Activated CD4-positive, alpha-beta T cell treated with anti-CD3 and anti-CD28 coated beads, Interleukin-2, amount 50 U/mL, for 16 hours (primary cell): ENCODE results near the gene ISM2.

Source experiments
- DNase-seq: peaks from one replicate; pipeline ENCODE4 v3.0.0-alpha.2; 2020

The ISM2 gene

GRCh38 chr14:77507762-77508161, 9.1 kb upstream of the ISM2 start:
- DNase-seq: no peak

- DNase-seq: no peak
Observed at GRCh38 chr14:77505031-77505430, 6.4 kb upstream of the ISM2 start.

DNA sequence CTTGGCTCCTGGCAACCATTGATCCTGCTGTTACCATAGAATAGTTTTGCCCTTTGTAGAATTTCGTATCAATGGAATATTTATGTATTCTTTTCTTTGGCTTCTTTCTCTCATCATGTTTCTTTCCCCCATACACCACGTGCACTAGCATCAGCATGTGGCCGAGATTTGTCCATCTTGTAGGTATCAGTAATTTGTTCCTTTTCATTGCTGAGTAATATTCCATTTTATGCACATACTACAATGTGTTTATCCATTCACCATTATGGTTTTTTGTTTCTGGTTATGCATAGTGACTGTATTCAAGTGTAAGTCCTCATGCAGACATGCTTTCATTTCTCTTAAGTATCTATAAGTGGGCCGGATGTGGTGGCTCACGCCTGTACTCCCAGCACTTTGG, 4.5 kb upstream of the ISM2 start:
- DNase-seq: no peak

- DNase-seq: no peak
Observed at GRCh38 chr14:77502109-77502782, 3.6 kb upstream of the ISM2 start.

- no peak for DNase-seq
Observed at GRCh38 chr14:77498984-77499527, 440 bp upstream of the ISM2 start.

DNA sequence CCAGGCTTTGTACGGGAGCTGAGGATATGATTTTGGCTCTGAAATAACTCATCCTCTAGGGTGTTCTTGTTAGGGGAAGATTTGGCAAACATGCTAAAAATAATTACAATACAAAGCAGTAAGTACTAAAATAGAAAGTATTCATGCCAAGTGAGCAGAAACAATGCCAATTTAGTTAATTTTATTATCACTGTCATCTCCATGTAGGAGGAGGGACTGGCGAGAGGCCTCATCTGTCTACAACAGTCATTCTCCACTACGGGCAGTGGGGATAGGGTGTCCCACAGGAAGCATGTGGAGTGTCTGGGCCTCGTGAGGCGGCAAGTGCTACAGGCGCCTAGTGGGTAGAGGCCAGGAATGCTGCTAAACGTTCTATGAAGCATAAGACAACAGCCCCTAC, 3.3 kb downstream of the ISM2 start:
- no peak for DNase-seq

GRCh38 chr14:77491056-77491455, 7.6 kb downstream of the ISM2 start:
- no peak for DNase-seq

DNA sequence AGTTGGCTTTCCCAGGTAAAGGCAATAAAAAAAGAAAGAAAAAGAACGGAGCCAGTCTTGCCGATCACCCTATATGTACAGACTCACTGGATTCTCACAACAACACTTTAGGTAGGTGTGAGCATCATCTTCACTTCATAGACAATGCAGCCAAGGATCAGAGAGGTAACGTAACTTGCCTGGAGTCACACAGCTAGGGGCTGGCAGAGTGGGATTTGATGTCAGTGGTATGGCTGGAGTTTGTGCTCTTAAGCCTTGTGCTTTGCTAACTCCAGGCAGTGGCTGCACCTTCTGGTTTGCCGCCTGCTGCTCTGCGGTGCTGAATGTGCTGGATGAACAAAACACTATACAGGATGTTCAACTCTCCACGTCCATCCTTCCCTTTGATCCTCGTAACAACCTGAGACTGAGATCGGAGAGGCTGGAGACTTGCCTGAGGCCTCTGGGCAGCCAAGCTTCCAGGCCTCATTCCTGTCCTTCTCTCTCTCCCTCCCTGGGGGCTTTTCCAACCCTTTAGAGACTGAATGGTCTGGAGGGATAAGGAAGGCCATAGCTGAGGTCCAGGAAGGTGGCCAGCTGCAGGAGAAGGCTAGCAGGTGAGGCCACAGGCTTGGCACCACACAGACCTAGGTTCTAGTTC, 8.1 kb downstream of the ISM2 start:
- no peak for DNase-seq

DNA sequence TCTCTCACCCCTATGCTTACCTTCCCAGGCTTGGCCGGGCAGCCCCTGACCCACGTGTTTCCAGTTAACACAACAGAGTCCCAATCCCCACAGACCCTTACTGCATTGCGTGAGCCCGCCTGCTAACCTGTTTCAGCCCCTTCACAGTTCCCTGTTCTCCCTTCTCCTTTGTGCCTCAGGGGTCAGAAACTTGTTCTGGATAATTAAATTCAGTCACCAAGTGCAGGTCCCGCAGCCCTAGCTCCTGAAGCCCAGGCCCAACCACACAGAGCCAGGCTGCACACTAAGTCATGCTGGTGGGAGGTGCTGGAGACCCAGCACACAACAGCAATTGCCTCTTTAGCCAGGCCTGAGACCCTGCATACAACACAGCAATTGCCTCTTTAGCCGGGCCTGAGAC, 9.6 kb downstream of the ISM2 start:
- DNase-seq: no peak

DNA sequence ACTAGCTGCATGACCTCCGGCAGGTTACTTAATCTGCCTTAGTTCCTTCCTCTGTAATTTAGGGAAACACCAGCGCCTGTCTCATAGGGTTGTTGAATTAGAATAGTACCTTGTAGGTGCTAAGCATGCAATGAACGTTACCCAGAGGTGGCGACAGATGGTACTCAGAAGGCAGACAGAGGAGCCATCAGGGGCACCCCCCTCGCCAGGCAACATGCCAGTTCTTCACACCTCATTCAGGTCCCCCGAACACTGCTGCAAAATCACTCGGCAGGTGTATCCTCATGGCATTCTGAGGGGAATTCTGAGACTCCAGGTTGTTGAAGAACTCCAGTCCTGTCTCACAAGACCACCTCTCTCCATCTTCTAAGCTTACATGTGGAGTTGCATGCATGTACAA, 10.1 kb downstream of the ISM2 start:
- no peak for DNase-seq

- DNase-seq: no peak
Observed at GRCh38 chr14:77485901-77486678, 12.5 kb downstream of the ISM2 start.

GRCh38 chr14:77485256-77485655, 13.4 kb downstream of the ISM2 start:
- DNase-seq: no peak

GRCh38 chr14:77482422-77482821, 16.2 kb downstream of the ISM2 start:
- DNase-seq: no peak

- no peak for DNase-seq
Observed at GRCh38 chr14:77478796-77479195, 19.8 kb downstream of the ISM2 start.

DNA sequence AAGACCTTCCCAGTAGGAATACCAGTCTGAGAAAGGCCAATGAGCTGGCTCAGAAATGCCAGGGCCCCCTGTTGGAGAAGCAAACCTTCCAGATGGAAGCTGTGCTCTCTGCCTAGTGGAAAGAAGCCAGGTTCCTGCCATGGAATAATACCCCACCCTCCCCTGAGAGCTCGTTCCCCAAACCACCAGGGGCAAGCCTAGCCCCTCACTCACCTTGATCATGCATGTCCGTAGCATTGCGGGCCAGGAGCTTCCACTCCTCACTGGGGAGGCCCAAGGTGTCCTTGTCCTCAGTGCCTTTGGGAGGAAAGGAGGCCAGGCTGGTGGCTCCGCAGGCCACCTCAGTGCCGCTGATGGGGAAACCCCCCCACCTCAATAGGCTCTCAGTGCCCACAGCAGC, 20.6 kb downstream of the ISM2 start:
- no peak for DNase-seq

DNA sequence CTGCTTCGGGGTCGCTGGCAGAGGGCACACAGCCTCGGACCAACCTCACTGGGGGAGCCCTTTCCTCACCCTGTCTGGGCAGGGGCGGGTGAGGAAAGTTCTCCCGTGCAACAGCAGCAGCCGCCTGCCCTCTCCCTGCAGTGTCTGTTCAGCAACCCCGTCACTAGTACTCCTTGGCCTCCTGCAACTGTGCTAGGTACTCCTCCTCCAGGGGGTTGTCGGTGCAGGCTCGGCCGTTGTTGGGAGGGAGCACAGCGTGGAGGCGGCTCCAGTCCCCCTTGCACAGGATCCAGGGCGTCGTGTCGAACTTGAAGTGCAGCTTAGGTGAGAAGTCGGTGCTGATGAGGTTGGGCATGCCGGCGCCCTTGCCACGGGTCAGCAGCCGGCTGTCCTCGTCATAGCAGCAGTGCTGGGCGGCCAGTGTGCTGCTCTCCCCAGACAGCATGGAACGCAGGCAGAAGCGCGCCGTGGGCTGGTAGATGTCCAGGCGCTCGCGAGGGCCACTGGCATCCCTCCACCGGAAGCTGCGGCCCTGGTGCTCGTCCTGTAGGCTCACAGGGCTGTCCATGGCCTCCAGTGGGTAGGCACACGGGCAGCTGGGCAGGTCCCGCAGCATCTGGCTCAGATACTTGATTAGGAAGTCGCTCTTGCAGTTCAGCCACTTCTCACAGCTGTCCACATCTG, 23.0 kb downstream of the ISM2 start:
- no peak for DNase-seq

- no peak for DNase-seq
Observed at GRCh38 chr14:77474479-77475177, 24.0 kb downstream of the ISM2 start.

DNA sequence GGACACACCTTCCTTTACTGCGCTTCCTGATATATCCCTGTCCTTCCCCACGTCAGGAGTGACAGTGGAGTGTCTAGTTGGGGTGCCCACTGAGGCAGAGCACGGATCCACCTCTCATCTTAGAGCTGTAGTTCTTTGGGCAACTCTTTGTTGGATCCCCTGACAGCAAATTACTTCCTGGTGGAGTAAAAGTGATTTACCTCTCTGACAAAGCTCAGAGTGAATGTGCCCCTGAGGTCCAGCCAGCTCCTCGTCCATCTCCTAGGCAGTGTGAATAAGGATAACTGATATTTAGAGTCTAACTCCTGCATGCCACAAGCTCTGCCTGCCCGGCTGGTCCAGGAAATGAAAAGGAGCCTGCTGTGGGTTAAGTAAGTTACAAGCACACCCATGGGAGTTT, 24.7 kb downstream of the ISM2 start:
- no peak for DNase-seq

DNA sequence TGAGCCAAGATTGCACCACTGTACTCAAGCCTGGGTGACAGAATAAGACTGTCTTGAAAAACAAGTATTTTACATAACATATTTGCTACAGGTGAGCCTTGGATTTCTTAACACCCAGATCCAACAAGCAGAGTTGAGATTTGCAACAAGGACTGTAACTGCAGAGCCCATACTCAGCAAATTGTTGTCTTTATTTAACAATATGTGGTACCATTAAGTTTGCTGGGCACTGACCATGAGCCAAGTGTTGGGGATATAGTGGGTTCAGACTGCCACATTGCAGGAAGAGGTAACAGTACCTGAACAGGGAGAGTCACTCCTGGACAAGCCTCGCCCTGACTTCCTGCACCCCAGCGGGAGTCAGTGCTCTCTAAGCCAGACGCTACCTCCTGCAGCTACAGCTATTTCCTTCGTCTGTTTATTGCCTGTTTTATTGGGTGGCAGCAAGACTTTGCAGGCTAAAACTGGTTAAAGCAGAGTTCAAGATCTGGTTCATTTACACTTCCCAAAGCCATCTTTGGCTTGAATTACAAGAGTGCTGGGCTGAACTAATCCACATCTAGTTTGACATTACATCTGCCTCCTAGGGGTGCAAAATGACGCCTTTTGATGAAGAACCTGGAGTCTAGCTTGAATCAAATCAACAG, 28.3 kb downstream of the ISM2 start:
- DNase-seq: no peak

DNA sequence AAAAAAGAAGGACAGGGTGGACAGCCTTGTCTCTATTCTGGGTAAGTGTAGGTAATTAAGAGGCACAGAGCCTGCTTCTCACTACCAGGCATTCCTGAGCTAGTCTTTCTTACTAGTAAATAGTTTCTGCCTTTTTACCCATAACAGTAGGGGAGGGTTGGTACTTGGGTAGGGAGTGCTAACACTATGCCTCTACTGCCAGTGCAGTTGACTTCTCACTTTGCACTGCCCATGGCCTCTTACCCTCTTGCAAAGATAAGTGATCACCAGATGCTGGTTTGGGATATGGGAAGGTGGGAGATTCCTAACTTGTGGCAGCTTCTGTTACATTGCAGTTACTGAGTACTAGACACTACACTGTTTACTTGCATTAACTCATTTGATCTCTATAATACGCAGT, 29.1 kb downstream of the ISM2 start:
- no peak for DNase-seq

DNA sequence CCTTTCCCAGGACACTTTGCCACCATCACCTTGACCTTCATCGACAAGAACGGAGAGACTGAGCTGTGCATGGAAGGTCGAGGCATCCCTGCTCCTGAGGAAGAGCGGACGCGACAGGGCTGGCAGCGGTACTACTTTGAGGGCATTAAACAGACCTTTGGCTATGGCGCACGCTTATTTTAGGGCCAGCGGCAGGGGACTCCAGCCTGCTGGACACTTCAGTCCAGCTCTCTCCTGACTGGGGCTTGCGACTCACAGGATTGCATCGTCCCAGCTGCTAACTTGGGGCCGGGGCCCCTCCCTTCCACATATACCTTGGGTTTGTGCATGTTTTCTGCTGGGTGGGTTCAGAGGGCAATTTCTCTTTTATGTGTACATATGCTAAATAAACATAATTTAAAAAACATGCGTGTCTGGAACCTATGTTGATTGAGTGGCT, 29.5 kb downstream of the ISM2 start:
- no peak for DNase-seq

GRCh38 chr14:77467801-77468200, 30.8 kb downstream of the ISM2 start:
- DNase-seq: no peak
